Activated T-cell treated with anti-CD3 and anti-CD28 coated beads, Interleukin-2, amount 50 U/mL, for 1 hour (primary cell): ENCODE data around the gene AOAH.

Experiments used
- DNase-seq: peaks from one replicate; pipeline ENCODE4 v3.0.0-alpha.2; 2020

The AOAH gene

DNA sequence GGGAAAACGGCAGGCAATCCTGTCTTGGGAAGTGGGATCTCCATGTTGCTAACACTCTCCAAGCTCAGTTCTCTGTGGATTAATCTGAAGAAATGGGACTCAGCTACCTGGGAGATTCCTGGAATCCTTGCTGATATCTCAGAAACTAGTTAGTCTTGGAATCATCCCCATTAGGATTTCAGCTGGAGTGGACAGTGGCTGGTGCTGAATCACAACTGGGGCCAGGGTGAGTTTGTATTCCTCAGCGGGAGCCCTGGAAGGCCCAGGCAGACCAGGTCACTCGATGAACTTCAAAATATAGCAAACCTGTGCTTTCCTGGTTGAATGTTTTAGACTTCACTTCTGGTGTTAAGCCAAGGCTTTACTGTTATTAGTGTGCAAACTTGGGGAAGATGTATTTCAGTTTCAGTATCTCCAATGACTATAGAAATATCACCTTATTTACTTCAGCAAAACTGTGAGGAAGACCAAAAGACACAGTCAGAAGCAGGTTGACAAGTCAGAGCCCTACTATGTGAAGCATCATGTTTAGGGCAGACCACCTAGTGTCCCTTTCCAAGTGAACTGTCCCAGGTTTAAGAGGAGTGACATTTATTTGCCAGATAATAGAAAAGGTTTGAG is 126.1 kb downstream of the AOAH start:
- no peak for DNase-seq

DNA sequence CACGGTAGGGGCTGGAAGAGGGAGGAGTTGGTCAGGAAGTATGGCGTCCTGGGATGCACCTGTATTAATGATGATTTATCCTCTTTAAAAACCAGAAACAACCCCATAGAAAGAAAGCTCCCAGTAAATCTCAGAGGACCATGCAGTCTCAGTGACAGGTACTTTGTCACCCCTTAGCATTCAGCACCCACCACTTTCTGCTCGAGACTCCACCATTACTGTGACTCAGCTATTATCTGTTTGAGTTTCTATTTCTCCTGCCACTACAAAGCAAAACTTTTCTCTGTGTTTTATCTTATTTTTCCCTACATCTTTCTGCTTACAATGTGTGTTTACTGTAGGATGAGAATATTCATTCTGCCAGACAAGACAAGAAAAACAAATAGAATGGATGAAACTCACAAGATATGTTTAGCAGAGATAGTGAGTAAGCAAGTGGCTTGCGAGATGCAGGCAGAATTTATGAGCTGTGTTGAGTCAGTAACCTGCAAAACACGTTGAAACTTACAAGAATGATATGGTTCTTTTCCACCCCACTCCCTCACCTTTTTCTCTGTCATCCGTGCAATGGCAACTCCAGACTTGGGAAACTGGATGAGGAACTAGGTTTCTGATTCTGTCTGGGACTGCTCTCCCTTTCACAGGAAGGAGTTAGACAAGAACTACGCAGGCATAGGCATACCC is 127.1 kb downstream of the AOAH start:
- DNase-seq: no peak

DNA sequence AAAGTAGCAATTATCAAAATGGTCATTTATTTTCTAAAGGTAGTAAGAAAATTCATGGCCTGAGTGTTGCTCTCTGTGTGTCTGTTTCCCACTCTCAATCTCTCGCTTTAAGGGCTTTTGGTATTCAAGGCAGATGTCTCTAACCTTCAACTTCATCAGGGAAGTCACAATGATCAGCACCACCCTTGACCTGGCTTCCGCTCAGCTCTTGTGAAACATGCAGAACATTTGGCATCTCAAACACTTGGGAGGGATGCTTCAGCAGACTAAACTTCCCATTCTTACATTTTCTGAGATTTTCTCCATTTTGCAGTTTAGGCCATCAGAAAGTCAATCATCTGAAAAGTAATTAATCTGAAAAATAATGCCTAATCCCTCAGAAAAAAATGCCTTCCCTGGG is 129.8 kb downstream of the AOAH start:
- no peak for DNase-seq

DNA sequence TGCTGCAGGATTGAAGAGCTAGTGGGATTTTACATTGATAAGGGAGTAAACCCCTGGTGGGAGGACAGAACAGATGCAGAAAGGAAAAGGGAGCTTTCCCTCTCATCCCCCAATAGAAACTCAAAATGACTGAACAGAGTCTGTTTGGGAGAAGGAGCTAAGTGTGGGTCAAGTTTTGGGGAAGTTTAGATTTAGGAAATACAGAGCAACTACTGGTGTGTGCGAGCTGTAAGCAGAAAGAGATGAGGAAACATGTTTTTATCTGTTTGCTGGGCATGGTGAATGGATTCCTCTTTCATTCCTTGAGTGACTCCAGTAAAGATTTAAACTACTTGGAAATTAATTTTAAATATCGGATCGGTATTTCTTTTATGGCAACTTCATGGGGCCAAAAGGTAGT is 132.7 kb downstream of the AOAH start:
- DNase-seq: no peak

DNA sequence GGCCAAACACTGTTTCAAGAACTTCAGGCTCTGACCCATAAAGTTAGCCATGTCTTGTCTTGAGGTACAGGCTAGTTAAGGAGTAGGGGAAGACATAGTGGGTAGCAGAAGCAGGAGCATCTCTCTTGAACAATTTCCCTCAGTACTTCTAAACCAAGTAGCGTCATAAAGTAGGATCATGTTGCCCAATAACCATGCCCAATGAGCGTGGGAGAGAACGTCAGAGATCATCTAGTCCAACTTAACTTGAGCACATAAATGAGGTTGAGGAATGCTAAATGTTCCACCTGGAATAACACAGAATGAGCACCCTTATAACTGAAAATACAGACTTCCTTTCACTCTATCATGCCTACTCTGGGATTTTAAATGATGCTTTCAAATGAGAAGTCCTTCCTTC is 134.9 kb downstream of the AOAH start:
- DNase-seq: no peak

DNA sequence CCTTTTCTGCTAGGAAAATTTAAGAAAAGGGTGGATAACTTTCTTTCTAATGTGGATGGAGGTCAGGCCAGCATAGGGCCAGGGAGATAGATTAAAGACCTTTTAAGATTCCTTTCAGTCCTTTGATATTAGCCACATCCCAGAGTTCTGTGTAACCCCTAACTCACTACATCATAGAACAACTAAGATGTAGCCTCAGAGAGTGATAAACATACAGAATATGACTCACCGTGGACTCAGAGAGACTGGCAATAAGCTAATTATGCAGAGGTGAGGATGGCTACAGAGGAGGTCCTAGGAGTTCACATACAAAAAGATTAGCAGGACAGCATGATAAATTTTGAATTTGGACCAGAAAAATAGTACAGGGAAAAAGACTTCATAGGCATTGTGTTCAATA is 141.0 kb downstream of the AOAH start:
- no peak for DNase-seq

DNA sequence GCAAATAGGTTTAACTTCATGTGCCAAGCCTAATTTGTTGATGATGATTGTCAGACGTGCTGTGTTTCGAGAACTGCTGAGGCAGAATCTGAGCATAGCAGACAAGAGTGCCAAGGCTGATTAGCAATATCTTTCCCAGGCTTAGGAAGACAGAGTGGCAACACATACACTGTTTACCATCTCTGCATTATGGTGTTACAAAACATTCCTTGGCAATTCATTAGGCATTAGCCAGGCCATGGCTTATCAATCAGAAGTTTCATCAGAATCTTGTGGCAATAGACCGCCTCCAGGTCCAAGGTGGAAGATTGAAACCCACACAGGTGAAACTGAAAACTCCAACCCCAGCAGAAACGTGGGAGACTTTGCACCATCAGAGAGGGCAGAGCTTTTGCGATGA is 148.5 kb downstream of the AOAH start:
- DNase-seq: no peak

DNA sequence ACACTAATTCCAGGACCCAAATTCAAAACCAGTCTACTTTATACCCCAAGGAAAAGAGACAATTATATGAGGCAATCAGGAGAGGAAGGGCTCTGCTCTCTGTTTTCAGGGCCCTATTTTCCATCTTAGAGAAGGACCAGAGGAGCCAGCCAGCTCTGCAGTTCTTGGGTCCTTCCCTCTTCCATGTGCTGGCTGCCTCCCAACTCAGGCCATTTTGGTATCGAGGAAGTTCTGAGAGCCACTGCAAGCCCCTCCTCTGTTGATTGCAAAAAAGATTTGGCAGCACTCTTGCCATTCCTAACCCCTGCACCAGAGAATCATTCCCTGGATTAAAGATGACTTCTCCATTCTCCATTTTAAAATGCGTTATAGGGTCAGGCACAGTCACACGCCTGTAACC is 151.2 kb downstream of the AOAH start:
- no peak for DNase-seq

DNA sequence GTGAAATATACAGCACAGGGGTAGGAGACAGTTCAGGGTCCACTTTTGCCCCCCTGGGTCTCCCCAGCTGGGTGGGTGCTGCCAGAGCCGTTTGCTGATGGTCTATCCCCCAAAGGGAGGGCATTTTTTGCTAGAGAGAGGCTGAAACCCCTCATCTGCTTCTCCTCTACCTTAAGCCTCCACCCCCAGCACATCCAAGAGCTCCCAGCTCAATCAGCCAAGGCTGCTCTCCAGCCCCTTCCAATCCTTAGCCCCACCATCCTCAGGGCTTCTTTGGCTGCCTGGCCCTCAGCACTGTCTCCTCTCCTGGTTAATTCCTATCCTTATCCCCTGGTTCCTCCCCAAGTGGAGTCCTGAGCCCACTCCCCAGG is 153.1 kb downstream of the AOAH start:
- DNase-seq: no peak

DNA sequence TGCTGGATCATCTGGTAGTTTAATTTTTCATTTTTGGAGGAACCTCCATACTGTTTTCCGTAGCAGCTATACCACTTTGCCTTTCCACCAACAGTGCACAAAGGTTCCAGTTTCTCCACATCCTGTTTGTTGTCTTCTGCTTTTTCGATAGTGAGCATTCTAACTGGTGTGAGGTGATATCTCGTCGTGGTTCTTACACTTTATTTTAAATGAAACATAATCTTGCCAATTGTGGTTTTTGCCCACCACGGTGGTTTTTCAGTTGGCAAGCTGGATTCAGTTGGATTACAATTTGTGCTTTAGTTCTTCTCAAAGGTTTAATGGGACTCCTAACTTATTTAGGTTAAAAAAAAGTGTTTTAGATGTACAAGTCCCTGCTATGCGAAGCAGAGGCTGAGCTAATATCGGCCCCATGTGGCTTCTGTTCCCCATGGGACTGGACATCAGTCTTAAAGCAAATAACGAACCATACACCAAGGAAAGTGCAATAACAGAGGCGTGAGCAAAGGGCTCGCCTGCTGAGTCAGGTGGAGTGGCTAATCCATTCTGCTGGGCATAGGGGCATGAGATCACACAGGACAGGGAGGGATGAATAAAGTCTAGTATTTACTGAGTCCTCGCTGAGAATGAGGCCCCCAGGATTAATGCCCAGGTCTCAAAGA is 153.6 kb downstream of the AOAH start:
- DNase-seq: no peak

DNA sequence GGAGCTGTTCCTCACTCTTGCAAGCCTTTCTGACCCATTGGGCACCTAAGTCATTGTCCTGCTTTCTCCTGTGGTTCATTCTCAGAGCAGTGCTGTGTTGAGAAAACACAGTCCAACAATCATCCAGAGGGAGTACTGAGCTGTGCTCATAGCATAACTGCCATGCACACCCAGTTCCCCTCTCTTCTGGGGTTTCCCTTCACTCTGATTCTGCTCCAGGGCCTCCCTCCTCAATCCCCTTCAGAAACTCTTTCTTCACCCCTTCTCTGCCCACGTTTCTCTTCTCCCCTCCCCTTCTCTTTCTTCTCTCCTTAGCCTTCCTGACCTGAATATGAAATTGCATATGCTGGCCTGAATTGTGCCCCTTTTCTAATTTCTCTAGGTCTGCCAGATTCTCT is 155.8 kb downstream of the AOAH start:
- DNase-seq: no peak

DNA sequence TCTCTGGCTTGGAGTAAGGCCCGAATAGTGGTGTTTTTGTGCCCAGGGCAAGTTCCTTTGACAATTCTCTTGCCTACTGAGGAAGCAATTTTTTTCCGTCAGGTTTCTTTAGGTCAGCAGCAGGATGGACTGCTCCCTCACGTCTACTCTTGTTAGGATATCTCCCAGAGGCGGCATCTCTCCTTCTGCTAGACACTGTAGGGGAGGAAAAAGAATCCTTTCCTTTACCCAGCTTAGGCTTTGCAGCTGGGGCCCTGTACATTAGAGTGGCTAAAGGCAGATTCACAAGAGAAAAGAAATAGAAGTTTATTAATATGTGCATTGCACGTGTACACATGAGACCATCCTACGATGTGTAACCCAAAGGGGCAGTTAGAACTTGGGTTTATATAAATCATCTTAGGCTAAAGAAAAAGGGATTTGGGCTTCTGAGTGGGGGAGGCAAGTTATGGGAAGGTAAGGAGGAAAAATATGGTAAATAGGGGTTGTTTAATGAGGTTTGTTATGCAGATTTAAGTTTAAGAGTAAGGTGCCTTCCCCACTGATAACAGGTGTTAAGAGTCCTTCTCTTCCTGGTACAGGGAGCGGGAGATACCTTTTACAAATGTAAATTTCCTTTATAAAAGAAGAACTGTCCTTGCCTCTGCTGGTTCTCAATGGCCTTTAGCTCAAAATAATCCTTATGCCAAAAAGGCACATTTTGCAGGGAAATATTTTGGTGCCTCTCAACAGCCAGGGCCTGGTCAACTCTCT is 156.4 kb downstream of the AOAH start:
- no peak for DNase-seq

DNA sequence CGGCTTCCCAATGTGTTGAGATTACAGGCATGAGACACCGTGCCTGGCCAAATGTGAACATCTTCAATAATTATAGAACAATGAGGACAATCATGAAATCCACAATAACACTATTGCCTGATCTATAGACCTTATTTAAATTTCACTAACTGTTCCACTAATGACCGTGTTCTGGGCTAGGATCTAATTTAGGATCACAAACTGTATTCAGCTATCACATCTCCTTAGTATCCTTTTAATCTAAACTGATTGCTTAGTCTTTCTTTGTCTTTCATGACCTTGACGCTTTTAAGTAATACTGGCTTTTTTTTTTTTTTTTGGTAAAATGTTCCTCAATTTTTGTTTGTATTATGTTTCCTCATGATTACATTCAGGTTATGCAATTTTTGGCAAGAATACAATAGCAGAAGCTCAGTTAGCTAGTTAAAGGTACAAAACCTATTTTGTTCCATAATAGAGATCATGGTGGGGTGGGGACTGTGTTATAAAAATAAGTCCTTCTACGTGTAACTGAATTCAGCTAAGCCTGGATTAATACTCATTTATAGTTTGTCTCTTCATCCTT is 158.4 kb downstream of the AOAH start:
- DNase-seq: no peak

DNA sequence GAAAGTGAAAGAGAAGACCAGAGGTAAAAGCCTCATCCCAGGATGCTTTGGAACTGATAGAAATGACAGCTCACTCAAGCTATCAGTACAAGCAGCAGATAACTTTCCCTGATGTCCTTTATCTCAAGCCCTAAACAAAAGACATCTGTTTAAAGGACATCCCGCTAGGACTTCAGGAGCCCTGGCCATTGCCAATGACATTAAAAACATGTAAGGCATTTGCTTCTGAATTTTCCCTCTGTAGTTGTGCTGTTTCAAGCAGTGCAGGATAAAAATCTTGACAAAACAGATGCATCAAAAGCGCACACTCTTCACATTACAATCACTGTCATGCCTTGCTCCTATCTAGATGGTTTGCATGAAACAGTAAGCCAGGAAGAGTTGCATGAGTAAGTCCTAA is 159.8 kb downstream of the AOAH start:
- DNase-seq: no peak

DNA sequence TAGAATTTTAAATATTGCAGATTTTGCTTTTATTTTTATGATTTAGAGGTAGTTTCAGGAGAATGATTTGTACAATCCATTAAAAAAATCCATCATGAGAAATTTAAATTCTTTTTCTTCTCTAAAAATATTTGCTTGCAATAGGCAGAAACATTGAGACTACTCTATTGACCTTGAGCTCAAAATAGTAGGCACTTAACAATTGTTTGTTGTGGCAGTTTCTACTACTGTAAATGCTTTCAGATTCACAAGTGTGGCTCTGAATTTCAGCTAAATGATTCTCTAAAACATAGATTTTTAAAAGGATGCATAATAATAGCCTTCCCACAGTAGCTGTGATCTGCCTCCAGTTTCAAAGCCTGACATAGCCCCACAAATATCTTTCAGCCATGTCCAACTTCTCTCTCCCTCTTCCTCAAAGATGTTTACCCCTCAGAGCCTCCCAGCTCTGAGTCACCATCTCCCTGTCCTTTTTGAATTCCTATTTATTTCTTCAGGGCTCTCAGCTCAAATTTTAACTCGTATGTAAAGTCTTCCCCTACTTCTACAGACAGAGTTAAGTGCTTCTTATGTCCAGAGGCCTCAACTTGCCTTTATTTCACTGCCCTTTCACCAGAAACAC is 160.5 kb downstream of the AOAH start:
- no peak for DNase-seq

DNA sequence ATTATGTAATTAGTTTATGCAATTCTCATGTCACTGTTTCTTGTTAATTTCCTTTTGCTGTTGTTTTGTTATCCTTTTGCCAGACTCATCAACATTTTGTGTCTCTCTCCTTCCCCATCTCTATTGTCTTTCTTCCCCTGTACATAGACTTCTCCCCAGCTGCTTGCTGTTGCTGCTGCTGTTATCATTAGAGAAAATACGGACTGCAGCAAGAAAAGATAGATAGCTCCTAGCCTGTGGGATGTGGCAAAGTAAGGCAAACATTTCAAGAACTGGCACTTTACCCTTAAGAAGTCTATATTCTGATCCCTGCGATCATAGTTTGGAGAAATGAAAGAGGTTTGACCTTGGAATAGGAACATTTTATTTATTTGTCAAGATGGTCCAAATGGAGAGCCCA is 162.2 kb downstream of the AOAH start:
- no peak for DNase-seq

DNA sequence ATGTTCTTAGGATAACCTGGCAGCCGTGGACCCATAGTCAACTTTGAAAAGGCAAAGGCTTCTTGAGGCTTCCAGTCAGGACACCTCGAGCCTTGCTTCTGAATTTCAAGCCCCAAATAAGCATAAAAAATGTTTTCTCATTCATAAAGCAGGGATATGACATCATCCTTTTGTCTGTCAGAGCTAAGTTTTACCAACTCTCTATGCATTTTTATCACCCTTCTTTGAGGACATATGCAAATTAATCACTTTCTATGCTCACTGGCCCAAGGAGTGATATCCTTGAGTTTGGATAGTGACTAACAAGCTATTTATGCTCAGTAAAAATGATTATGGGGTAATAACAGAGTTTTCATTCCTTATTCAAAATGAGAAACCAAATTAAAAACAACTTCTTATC is 175.3 kb downstream of the AOAH start:
- no peak for DNase-seq

DNA sequence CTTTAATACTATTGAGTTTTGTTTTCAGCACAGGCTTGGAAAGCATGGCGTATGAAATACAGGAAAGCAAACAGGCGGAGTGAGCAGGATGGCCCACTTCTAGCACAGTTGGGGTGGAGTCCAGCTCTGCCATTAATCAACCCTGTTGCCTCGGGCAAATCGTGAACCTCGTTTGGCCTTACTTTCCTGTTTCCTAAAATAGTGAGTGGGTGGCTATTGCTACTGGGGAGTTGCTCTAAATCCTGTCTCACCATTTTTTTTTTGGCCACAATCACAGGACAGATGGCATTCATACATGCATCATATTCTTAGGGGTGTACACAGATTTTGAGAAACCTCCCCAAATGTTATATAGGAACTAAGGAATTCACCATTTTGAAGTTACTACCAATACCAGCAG is 176.9 kb downstream of the AOAH start:
- DNase-seq: no peak

DNA sequence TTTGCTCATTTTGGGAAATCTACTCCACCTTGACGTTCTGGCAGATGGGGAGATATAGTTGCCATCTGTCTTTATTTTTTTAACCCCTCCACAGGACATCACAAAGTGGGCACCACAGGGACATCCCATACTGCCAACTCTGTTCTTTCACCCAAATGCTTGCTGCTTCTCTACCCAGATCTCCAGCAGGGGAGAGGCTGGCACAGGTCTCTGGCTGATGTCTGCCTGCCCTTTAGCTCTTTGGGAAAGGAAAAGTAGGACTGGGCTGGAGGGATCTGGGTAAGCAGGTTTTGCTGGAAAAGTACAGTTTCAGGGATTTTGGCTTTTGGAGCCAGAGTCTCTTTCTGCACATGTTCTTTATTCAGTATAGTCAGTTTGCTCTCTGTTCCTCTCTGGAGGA is 178.0 kb downstream of the AOAH start:
- DNase-seq: no peak

DNA sequence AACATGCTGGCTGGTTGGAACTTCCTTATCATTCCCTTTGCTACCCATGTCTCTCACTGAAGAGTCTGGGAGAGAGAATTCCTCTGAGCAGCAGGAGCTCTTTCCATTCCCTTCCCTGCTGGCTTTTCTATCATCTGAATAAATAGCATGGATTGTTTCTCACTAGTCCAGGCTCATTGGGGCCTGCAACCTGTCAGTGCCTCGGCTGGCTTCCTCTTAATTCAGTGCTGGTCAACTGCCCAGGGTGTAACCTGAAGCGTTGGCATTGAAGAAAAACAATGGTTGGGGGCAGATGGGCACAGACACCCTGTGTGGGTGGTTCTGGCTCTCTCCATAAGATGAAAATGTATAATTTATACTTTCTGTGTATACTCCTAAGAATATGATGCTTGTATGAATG is 179.0 kb downstream of the AOAH start:
- no peak for DNase-seq

DNA sequence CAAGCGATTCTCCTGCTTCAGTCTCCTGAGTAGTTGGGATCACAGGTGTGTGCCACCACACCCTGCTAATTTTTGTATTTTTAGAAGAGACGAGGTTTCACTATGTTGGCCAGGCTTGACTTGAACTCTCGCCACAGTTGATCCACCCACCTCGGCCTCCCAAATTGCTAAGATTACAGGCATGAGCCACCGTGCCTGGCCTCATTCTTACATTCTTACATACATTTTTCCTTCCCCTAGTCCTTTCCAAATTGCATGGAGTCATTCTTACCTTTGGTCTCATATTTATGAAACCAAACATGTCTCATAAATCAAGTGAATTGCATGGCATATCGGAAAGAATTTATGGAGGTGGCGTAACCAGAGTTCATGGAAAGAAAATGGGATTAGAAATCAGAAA is 186.2 kb downstream of the AOAH start:
- no peak for DNase-seq

DNA sequence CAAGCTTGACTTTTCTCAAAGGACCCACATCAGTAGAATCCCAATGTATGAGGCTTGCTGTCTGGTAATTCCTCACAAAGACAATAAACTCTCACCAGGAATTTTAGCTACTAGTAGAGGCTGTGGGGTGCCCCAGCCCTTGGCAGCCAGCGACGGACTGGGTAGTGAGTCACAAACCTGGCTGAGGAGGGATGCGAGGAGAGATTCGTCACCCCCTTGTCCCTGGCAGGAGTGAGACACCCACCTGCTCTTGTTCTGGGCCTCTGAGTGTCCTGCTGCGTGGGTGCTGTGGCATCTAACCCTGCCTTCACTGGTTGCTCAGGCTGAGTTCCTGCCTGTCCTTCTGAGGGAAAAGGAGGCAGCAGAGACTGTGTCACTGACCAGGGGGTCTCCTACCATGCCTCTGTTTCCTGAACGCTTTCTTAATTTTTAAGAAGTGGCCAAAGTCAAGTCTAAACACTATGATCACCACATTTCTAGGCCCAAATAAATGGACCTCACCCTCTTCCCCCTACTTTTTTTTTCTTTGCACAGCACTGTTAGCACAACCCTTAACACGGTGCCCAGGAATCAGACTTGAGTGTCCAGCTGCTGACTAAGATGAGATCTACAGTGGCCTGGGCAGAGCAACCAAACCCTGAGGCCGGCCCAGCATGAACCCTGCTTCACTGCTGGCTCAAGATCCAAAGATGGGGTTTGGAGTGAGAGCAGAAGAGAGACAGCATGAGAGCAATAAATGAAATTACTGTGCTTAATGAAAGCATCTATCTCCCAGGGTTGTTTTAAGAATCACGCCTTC is 188.2 kb downstream of the AOAH start:
- DNase-seq: no peak
